Esophagus (tissue), 2 donors: ENCODE measurements around the gene SLC12A5. TPM values are rescaled to one million over a fixed set of nuclear protein-coding genes. Genes with fewer than 3 reads are reported as not detected.
"Not testable (repeated sequence)": the region's sequence is repeated elsewhere in the genome, so short reads cannot be mapped to it uniquely, and the experiment has no call there.

Experiments used
- H3K27ac ChIP-seq, 2 donors: one replicate each; pipeline ENCODE4 v1.5.1; 2013; ENCODE audit warnings: low read depth in 2 of 2, mild to moderate bottlenecking in 2 of 2, inconsistent platforms in 1 of 2, low read length in 1 of 2, moderate library complexity in 1 of 2
- H3K27me3 ChIP-seq, 2 donors: one replicate each; pipeline ENCODE4 v1.6.1; 2013; ENCODE audit warnings: low read length in 2 of 2, control low read depth in 1 of 2, mild to moderate bottlenecking in 1 of 2; ENCODE audit not compliant: insufficient read depth in 2 of 2, control insufficient read depth in 1 of 2
- H3K36me3 ChIP-seq, 2 donors: one replicate each; pipeline ENCODE4 v1.6.1; 2013; ENCODE audit warnings: low read length in 1 of 2; ENCODE audit not compliant: control insufficient read depth in 2 of 2, insufficient read depth in 2 of 2
- H3K4me1 ChIP-seq, 2 donors: one replicate each; pipeline ENCODE4 v1.6.1; 2013; ENCODE audit warnings: low read length in 1 of 2; ENCODE audit not compliant: control insufficient read depth in 2 of 2, insufficient read depth in 2 of 2
- H3K4me3 ChIP-seq, 2 donors: one replicate each; pipeline ENCODE4 v1.5.1; 2013; ENCODE audit warnings: low read length in 2 of 2, mild to moderate bottlenecking in 2 of 2, low read depth in 1 of 2, moderate library complexity in 1 of 2
- H3K9me3 ChIP-seq, 2 donors: one replicate each; pipeline ENCODE4 v1.6.1; 2013; ENCODE audit warnings: mild to moderate bottlenecking in 2 of 2, low read depth in 1 of 2, low read length in 1 of 2, moderate library complexity in 1 of 2; ENCODE audit not compliant: control insufficient read depth in 2 of 2, insufficient read depth in 1 of 2
- WGBS, 2 donors: extraction: QIAGEN DNeasy Blood & Tissue Kit; methylation state at CpG; one replicate each; pipeline ENCODE4 v1.1.7; 2013; 5-methylcytosine and 5-hydroxymethylcytosine counted together
- polyA plus RNA-seq, 2 donors: library from polyadenylated mRNA; stranded (reverse); fragments of 200-250 nt; gene quantifications; one replicate each; pipeline ENCODE4 v1.2.3, GENCODE V29; 2013
- donor health status: healthy with polysubstance abuse.
- donor health status: Bipolar disorder and iron deficiency.

Gene SLC12A5
- polyA plus RNA-seq, 2 donors: 0.25 to 0.77 TPM

DNA sequence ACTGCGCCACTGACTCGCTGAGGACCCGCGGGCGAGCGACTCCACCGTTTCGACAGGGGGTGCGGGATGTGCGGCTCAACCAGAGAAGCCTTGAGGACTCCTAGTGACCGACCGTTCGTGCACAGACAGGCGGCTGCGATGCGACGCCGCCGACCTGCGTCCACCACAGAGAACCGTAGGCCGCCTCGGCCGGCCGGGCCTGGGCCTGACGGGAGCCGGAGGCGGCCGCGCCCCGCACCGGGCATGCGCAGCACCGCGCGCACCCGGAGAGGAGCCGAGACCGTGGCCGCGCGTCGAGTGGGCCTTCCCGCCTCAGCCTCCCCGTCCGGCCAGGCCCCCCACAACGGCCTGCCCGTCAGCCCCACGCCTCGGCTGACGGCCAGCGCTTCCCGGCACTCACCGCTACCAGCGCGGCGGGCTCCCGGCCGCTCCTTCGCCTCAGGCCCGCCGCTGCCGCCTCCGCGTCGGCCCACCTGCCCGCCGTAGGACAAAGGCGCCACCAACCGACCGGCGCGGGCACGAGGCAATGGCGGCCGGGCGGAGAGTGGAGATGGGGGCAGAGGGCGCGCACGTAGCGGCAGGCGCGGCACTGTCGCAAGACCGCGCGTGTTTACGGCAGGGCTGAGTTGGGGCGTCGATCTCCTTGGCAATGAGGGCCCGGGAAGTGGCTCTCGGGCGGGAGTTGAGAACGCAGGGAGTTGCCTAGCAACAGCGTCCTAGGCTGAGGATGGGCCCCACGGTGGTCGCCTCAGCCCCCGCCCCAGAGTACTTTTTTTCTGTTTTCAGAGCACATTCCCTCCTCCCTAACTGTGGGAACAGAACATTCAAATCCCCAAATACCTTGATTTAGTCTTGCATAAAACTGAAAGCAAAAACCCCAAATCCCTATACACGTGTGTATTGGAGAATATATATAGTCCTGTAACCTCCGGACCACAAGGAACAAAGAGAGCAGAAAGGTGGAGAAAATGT lies 60.7 kb downstream of the SLC12A5 start, which contains the start of gene NCOA5:
Gene NCOA5 (minus strand): TSS at position 546 of the 972 bp plus-strand sequence. CDS start 10,538 bp downstream, outside the sequence.
- Histone ChIP-seq H3K4me3 (peak within 1 kb of the TSS; percentile 90 to 99), H3K9me3 (no peaks in the 10 kb centered on the region), H3K4me1 (peaks cover 2 to 5% of the 10 kb centered on the region in 2 donors), H3K27ac (peak within 1 kb of the TSS; percentile 99), H3K27me3 (no peaks in the 10 kb centered on the region), H3K36me3 (no peaks in the 10 kb centered on the region)
- WGBS, 2 donors: 0% methylated on average over 100 of the region's 100 CpGs

DNA sequence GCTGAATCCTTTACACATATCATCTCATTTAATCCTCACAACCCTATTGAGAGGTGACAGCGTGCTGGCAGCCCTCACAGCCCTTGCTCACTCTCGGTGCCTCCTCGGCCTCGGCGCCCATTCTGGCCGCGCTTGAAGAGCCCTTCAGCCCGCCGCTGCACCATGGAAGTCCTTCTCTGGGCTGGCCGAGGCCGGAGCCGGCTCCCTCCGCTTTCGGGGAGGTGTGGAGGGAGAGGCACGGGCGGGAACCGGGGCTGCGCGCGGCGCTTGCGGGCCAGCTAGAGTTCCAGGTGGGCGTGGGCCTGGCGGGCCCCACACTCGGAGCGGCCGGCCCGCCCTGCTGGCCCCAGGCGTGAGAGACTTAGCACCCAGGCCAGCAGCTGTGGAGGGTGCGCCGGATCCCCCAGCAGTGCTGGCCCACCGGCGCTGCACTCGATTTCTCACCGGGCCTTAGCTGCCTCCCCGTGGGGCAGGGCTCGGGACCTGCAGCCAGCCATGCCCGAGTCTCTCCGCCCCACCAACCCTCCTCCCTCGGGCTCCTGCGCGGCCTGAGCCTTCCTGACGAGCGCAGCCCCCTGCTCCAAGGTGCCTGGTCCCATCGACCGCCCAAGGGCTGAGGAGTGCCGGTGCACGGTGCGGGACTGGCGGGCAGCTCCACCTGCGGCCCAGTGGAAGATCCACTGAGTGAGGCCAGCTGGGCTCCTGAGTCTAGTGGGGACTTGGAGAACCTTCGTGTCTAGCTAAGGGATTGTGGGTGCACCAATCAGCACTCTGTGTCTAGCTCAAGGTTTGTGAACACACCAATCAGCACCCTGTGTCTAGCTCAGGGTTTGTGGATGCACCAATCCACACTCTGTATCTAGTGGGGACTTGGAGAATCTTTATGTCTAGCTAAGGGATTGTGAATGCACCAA lies 62.9 kb downstream of the SLC12A5 start:
- H3K27me3 ChIP-seq, H3K4me1 ChIP-seq, H3K4me3 ChIP-seq, H3K9me3 ChIP-seq, H3K36me3 ChIP-seq, H3K27ac ChIP-seq: not testable (repeated sequence)
- WGBS, 2 donors: 94 to 95% methylated on average over 48 to 52 of the region's 52 CpGs

DNA sequence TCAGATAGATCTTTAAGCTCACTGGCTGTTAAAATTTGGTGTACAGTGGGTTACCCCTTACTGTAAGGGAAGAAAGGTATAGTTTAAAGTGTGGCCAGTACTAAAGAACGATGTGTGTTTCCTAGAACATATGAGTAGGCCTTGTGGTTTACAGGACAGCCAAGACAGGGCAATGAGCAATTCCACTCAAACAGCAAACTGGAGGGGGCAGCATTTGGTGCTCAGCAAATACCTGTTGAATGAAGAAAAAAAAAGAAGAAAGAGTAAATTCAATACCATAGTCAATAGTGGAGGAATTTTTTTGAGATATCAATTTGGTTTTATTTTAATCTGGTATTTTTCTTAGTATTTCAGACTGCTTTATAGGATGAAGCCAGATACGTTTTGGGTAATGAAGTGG lies 64.5 kb downstream of the SLC12A5 start:
- H3K36me3 ChIP-seq: no peaks in the 10 kb centered on the region
- H3K27ac ChIP-seq: no peak overlapping the region
- H3K9me3 ChIP-seq: no peaks in the 10 kb centered on the region
- WGBS, 2 donors: 74 to 77% methylated on average over 2 of the region's 2 CpGs
- H3K4me1 ChIP-seq: no peaks in the 10 kb centered on the region
- no peaks in the 10 kb centered on the region for H3K27me3 ChIP-seq
- H3K4me3 ChIP-seq: no peak overlapping the region

DNA sequence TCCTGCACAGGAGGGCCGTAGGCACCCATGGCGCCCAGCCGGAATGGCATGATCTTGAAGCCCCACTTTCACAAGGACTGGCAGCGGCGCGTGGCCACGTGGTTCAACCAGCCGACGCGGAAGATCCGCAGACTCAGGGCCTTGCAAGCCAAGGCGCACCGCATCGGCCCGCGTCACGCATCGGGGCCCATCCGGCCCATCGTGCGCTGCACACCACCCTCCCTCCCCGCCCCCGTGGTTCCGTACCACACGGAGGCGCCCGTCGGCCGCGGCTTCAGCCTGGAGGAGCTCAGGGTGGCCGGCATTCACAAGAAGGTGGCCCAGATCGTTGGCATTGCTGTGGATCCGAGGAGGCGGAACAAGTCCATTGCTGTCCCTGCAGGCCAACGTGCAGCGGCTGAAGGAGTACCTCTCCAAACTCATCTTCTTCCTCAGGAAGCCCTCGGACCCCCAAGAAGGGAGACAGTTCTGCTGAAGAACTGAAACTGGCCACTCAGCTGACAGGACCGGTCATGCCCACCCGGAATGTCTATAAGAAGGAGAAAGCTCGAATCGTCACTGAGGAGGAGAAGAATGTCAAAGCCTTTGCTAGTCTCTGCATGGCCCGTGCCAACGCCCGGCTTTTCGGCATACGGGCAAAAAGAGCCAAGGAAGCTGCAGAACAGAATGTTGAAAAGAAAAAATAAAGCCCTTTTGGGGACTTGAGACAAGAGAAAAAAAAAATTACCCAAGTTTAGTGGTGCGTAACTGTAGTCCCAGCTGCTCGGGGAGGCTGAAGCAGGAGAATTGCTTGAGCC lies 70.7 kb downstream of the SLC12A5 start:
- 31 to 42% methylated on average over 44 to 48 of the region's 48 CpGs for WGBS, 2 donors
- H3K4me3 ChIP-seq: no peak overlapping the region
- H3K27me3 ChIP-seq: peaks cover 0 to 3% of the 10 kb centered on the region in 2 donors
- H3K4me1 ChIP-seq: peaks cover 0 to 2% of the 10 kb centered on the region in 2 donors
- H3K27ac ChIP-seq: no peak overlapping the region
- no peaks in the 10 kb centered on the region for H3K36me3 ChIP-seq
- peaks cover 0 to 3% of the 10 kb centered on the region in 2 donors for H3K9me3 ChIP-seq

GRCh38 chr20:46100444-46100843 lies 71.4 kb downstream of the SLC12A5 start:
- WGBS, 2 donors: 86 to 87% methylated on average over 7 of the region's 7 CpGs
- H3K9me3 ChIP-seq, H3K27ac ChIP-seq, H3K4me3 ChIP-seq, H3K4me1 ChIP-seq, H3K27me3 ChIP-seq, H3K36me3 ChIP-seq: not testable (repeated sequence)

DNA sequence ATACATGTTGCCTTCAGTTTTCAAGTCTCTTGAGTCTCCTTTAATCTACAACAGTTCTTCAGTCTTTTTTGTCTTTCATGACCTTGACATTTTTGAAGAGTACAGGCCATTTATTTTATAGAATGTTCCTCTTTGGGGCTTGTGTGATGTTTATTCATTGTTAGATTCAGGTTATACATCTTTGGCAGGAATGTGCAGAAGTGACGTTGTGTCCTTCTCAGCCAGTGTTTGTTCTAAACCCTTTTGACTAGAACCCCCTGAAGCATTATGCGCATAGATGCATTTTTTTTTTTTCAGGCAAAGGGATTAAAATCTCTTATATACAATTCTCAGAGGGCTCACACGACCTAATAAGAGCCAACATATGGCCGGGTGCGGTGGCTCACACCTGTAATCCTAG lies 72.0 kb downstream of the SLC12A5 start:
- peaks cover 2 to 3% of the 10 kb centered on the region in 2 donors for H3K27me3 ChIP-seq
- H3K36me3 ChIP-seq: no peaks in the 10 kb centered on the region
- no peak overlapping the region for H3K27ac ChIP-seq
- no peak overlapping the region for H3K4me3 ChIP-seq
- H3K4me1 ChIP-seq: peaks cover 0 to 2% of the 10 kb centered on the region in 2 donors
- H3K9me3 ChIP-seq: peaks cover 0 to 3% of the 10 kb centered on the region in 2 donors
- 74 to 81% methylated on average over 5 of the region's 5 CpGs for WGBS, 2 donors

DNA sequence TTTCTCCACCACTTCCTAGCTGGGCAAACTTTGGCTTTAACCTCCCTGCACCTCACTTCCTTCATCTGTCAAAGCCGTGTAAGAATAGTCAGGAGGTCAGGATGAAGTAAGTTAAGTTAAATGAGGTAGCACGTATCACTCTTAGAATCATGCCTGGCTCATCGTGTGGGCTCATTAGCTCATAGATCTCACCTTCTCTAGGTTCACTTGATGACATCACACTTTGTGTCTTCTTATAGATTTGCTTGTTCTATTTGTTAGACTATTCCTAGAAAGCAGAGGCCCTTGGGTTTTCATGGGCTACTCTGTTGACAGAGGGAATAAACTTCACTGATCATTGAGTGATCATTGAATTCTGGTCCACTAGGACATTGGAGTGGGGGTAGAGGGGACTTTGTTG lies 72.9 kb downstream of the SLC12A5 start:
- Histone ChIP-seq H3K4me3 (no peak overlapping the region), H3K27me3 (peaks cover 2 to 3% of the 10 kb centered on the region in 2 donors), H3K27ac (no peak overlapping the region), H3K9me3 (peaks cover 0 to 3% of the 10 kb centered on the region in 2 donors), H3K4me1 (peaks cover 0 to 2% of the 10 kb centered on the region in 2 donors), H3K36me3 (no peaks in the 10 kb centered on the region)
- 75 to 76% methylated on average over 3 of the region's 3 CpGs for WGBS, 2 donors

DNA sequence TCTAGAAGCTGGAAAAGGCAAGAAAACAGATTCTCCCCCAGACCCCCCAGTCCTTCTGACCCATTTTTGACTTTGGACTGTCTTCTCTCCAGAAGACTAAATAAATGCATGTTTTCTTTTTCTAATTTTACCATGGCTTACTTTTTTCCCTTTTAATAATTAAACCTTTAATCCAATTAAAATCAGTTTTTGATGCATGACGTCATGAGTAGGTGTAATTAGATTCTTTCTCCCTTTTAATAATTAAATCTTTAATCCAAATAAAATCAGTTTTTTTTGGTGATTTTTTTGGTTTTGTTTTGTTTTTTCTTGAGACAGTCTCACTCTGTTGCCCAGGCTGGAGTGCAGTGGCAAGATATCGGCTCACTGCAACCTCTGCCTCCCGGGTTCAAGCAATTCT lies 73.9 kb downstream of the SLC12A5 start:
- no peak overlapping the region for H3K27ac ChIP-seq
- no peaks in the 10 kb centered on the region for H3K36me3 ChIP-seq
- peaks cover 0 to 3% of the 10 kb centered on the region in 2 donors for H3K9me3 ChIP-seq
- H3K27me3 ChIP-seq: peaks cover 2 to 3% of the 10 kb centered on the region in 2 donors
- 88 to 95% methylated on average over 3 of the region's 3 CpGs for WGBS, 2 donors
- peaks cover 0 to 2% of the 10 kb centered on the region in 2 donors for H3K4me1 ChIP-seq
- no peak overlapping the region for H3K4me3 ChIP-seq

- 76 to 78% methylated on average over 3 of the region's 3 CpGs for WGBS, 2 donors
These were observed 75.2 kb downstream of the SLC12A5 start for GRCh38 chr20:46104262-46104661.

More at GRCh38 chr20:46104262-46104661, 75.2 kb downstream of the SLC12A5 start:
- H3K9me3 ChIP-seq: peaks cover 0 to 3% of the 10 kb centered on the region in 2 donors
- H3K36me3 ChIP-seq: no peaks in the 10 kb centered on the region
- H3K27ac ChIP-seq: no peak overlapping the region
- H3K27me3 ChIP-seq: peaks cover 2 to 3% of the 10 kb centered on the region in 2 donors
- no peak overlapping the region for H3K4me3 ChIP-seq
- H3K4me1 ChIP-seq: peaks cover 0 to 2% of the 10 kb centered on the region in 2 donors
